ENCODE data around the gene CD33. TPM values are rescaled to one million over a fixed set of nuclear protein-coding genes. Genes with fewer than 3 reads are reported as not detected.

Gene CD33
- total RNA-seq, 4 donors from 2014 or later: 2.9 to 27.0 (median 8.9) TPM

DNA sequence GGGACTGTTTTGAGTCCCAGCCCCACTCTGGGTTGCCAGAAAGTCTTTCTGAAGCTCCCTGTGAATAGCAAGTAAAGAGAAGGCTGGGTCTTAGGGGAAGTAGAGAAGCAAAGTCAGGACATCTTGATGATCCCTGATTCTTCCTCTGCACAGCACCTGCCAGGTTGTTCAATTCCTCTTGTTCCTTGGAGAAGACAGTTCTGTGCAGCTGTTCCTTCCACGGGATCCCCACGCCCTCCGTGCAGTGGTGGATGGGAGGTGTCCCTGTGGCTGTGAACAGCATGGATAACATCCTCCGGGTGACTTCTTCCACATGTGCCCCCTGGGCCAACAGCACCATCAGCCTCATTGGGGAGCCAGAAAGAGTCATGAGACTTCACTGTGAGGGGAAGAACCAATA is 57.5 kb downstream of the CD33 start:
- no peak overlapping the region for H3K4me3 ChIP-seq

DNA sequence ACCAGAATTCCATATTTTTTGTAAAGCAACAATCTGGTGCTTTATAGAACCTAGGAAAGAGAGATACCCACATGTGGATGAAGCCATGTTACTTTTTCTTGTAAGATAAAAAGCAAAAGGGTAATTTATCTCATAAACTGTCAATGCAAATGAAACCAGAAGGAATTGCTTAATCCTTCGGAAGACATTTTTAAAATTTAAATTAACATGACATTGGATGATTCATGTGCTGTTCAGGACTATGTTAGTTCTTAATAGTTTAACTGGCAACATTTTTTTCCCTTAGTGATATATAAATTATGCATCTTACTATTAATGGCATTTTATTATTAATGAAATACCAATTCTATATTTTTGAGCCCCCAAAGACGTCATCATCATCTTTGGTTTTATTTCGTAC is 60.8 kb downstream of the CD33 start:
- Histone ChIP-seq H3K4me3 (no peak overlapping the region), H3K36me3 (no peaks in the 10 kb centered on the region), H3K27ac (no peak overlapping the region), H3K9me3 (peaks cover 0 to 27% (median 2%) of the 10 kb centered on the region in 4 donors), H3K27me3 (no peaks in the 10 kb centered on the region), H3K4me1 (no peaks in the 10 kb centered on the region)
- no peak for DNase-seq (ENCODE audit: low spot score in 2 of 2)
- TF ChIP-seq, protein P1, sequence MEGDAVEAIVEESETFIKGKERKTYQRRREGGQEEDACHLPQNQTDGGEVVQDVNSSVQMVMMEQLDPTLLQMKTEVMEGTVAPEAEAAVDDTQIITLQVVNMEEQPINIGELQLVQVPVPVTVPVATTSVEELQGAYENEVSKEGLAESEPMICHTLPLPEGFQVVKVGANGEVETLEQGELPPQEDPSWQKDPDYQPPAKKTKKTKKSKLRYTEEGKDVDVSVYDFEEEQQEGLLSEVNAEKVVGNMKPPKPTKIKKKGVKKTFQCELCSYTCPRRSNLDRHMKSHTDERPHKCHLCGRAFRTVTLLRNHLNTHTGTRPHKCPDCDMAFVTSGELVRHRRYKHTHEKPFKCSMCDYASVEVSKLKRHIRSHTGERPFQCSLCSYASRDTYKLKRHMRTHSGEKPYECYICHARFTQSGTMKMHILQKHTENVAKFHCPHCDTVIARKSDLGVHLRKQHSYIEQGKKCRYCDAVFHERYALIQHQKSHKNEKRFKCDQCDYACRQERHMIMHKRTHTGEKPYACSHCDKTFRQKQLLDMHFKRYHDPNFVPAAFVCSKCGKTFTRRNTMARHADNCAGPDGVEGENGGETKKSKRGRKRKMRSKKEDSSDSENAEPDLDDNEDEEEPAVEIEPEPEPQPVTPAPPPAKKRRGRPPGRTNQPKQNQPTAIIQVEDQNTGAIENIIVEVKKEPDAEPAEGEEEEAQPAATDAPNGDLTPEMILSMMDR (IDR thresholded peaks at IDR 0.05): no peak
- TF ChIP-seq POLR2A (IDR thresholded peaks at IDR 0.05): no peak
- TF ChIP-seq EP300 (IDR thresholded peaks at IDR 0.05): no peak
- 82 to 83% methylated on average over 3 of the region's 3 CpGs for WGBS, 2 donors

More for the DNA sequence above, 57.5 kb downstream of the CD33 start:
- no peak for DNase-seq (ENCODE audit: low spot score in 2 of 2)
- no peaks in the 10 kb centered on the region for H3K36me3 ChIP-seq
- 73 to 91% methylated on average over 4 of the region's 4 CpGs for WGBS, 2 donors
- H3K27me3 ChIP-seq: no peaks in the 10 kb centered on the region
- H3K4me1 ChIP-seq: no peaks in the 10 kb centered on the region
- no peak overlapping the region for H3K27ac ChIP-seq
- H3K9me3 ChIP-seq: peaks cover 0 to 18% (median 2%) of the 10 kb centered on the region in 4 donors
- TF ChIP-seq POLR2A (IDR thresholded peaks at IDR 0.05): no peak

Small RNA genes within 50 kb of the gene (small RNA-seq; reads per million reads assigned to genes)
- gene MIR8074: not detected

Other genes starting within 250 kb of the CD33 start
- gene KLK7, start 241.2 kb upstream of the CD33 start, total RNA-seq: 1 to 10 TPM in 3 of 4 donors, under 1 TPM in 1; 0.90 to 7.6 (median 4.6) TPM
- 1 to 10 TPM in 3 of 4 donors, not detected in 1; 1.6 to 2.2 (median 1.9) TPM for gene KLK8, start 223.5 kb upstream of the CD33 start, total RNA-seq
- 1 to 10 TPM in 2 of 4 donors, under 1 TPM in 1, not detected in 1; 0.22 to 3.1 (median 1.4) TPM for gene KLK10, start 205.4 kb upstream of the CD33 start, total RNA-seq
- 1 to 10 TPM in 1 of 4 donors, not detected in 3; 1.3 TPM for gene KLK11, start 198.5 kb upstream of the CD33 start, total RNA-seq
- gene KLK12, start 190.1 kb upstream of the CD33 start, total RNA-seq: not detected
- under 1 TPM in 1 of 4 donors, not detected in 3; 0.63 TPM for gene KLK13, start 160.0 kb upstream of the CD33 start, total RNA-seq
- not detected for gene KLK14, start 142.2 kb upstream of the CD33 start, total RNA-seq
- gene CTU1, start 116.7 kb upstream of the CD33 start, total RNA-seq: 10 to 100 TPM in 3 of 4 donors, 1 to 10 TPM in 1; 7.4 to 25.5 (median 18.3) TPM
- gene SIGLEC9, start 100.2 kb upstream of the CD33 start, total RNA-seq: 10 to 100 TPM in 1 of 4 donors, 1 to 10 TPM in 3; 4.2 to 18.0 (median 5.0) TPM
- gene SIGLEC7, start 82.8 kb upstream of the CD33 start, total RNA-seq: 1 to 10 TPM in 2 of 4 donors, under 1 TPM in 2; 0.42 to 7.5 (median 1.1) TPM
- not detected for gene SIGLECL1, start 26.0 kb downstream of the CD33 start, total RNA-seq
- under 1 TPM in 1 of 4 donors, not detected in 3; 0.30 TPM for gene IGLON5, start 86.6 kb downstream of the CD33 start, total RNA-seq
- 1 to 10 TPM in 3 of 4 donors, under 1 TPM in 1; 0.44 to 3.7 (median 2.1) TPM for gene VSIG10L, start 117.1 kb downstream of the CD33 start, total RNA-seq
- gene ETFB, start 141.3 kb downstream of the CD33 start, total RNA-seq: 100 to 1,000 TPM in 3 of 4 donors, 10 to 100 TPM in 1; 73.2 to 118 (median 101) TPM
- gene CLDND2, start 143.9 kb downstream of the CD33 start, total RNA-seq: not detected
- 1 to 10 TPM in 2 of 4 donors, not detected in 2; 3.6 to 3.9 TPM for gene NKG7, start 147.6 kb downstream of the CD33 start, total RNA-seq
- not detected for gene LIM2, start 162.9 kb downstream of the CD33 start, total RNA-seq
- under 1 TPM in 1 of 4 donors, not detected in 3; 0.63 TPM for gene C19orf84, start 165.5 kb downstream of the CD33 start, total RNA-seq
- gene SIGLEC10, start 192.6 kb downstream of the CD33 start, total RNA-seq: 10 to 100 TPM in 2 of 4 donors, 1 to 10 TPM in 2; 2.1 to 21.9 (median 7.3) TPM
- gene SIGLEC8, start 233.4 kb downstream of the CD33 start, total RNA-seq: 1 to 10 TPM in 1 of 4 donors, under 1 TPM in 3; 0.20 to 5.5 (median 0.87) TPM

Data from tibial nerve (tissue), 4 donors.